ENCODE measurements around the gene B4GALNT3. TPM values are rescaled to one million over a fixed set of nuclear protein-coding genes. Genes with fewer than 3 reads are reported as not detected.

B4GALNT3 gene
- polyA plus RNA-seq, 2 donors: 8.1 to 8.9 TPM

DNA sequence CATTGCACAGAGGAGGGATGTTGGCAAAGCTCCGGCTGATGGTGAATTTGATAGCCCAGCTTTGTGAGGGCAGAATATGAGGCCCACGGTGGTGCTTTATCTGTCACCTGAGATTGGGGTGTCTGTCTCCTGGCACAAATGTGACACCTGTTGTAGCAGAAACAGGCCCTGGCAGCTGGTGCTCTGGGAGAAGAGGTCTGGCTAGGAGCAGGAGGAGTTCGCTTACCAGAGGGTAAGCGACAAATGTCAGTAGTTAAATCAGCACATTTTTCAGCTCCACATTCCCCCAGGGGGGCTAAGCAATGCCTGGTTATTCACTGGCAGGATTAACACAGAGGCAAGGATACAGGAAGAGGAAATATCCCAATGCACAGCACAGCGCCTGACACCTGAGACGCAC is 71.1 kb downstream of the B4GALNT3 start:
- no peaks in the 10 kb centered on the region for H3K9me3 ChIP-seq (ENCODE audit: control insufficient read depth in 2 of 2, insufficient read depth in 1 of 2, low read depth in 1 of 2, low read length in 1 of 2)
- WGBS, 2 donors: 79 to 82% methylated on average over 6 of the region's 6 CpGs
- no peaks in the 10 kb centered on the region for H3K27me3 ChIP-seq (ENCODE audit: control insufficient read depth in 1 of 2, insufficient read depth in 2 of 2, low read length in 2 of 2)
- peak overlapping the region; percentile 46 to 74 for H3K27ac ChIP-seq (ENCODE audit: low read depth in 2 of 2, low read length in 1 of 2)
- H3K4me3 ChIP-seq (ENCODE audit: low read depth in 1 of 2, low read length in 2 of 2): no peak overlapping the region
- H3K36me3 ChIP-seq (ENCODE audit: control insufficient read depth in 2 of 2, insufficient read depth in 2 of 2, low read length in 1 of 2): no peaks in the 10 kb centered on the region
- H3K4me1 ChIP-seq (ENCODE audit: control insufficient read depth in 2 of 2, insufficient read depth in 2 of 2, low read length in 1 of 2): peaks cover 0 to 12% of the 10 kb centered on the region in 2 donors

DNA sequence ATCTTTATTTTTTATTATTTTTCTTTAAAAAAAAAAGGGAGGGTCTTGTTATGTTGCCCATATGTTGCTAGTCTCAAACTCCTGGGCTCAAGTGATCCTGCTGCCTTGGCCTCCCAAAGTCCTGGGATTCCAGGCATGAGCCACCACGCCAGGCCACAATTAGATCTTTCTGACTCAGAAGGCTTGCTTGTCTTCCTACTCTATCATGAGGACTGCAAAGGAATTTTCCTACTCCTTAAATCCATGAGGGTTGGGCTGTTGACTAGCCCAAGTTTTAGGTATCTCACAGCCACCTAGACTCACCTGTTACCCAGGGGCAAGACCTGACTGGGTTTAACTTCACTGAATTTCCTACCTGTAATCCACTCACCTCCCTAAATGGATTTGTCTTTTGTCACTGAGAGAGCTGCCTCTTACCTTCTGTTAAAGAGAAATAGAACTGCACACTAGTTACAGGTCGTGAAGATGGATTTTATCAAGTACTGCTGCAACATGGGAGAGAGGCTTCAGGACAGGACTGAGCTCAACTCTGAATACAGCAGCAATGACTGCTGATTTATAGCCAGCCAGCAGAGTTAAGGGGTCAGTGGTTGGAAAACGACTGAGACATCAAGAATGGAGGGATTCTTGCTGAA is 72.3 kb downstream of the B4GALNT3 start:
- peak overlapping the region; percentile 64 to 88 for H3K27ac ChIP-seq (ENCODE audit: low read depth in 2 of 2, low read length in 1 of 2)
- H3K27me3 ChIP-seq (ENCODE audit: control insufficient read depth in 1 of 2, insufficient read depth in 2 of 2, low read length in 2 of 2): no peaks in the 10 kb centered on the region
- H3K36me3 ChIP-seq (ENCODE audit: control insufficient read depth in 2 of 2, insufficient read depth in 2 of 2, low read length in 1 of 2): no peaks in the 10 kb centered on the region
- H3K9me3 ChIP-seq (ENCODE audit: control insufficient read depth in 2 of 2, insufficient read depth in 1 of 2, low read depth in 1 of 2, low read length in 1 of 2): no peaks in the 10 kb centered on the region
- H3K4me1 ChIP-seq (ENCODE audit: control insufficient read depth in 2 of 2, insufficient read depth in 2 of 2, low read length in 1 of 2): peaks cover 0 to 12% of the 10 kb centered on the region in 2 donors
- H3K4me3 ChIP-seq (ENCODE audit: low read depth in 1 of 2, low read length in 2 of 2): no peak overlapping the region
- 72 to 75% methylated on average over 3 of the region's 3 CpGs for WGBS, 2 donors

DNA sequence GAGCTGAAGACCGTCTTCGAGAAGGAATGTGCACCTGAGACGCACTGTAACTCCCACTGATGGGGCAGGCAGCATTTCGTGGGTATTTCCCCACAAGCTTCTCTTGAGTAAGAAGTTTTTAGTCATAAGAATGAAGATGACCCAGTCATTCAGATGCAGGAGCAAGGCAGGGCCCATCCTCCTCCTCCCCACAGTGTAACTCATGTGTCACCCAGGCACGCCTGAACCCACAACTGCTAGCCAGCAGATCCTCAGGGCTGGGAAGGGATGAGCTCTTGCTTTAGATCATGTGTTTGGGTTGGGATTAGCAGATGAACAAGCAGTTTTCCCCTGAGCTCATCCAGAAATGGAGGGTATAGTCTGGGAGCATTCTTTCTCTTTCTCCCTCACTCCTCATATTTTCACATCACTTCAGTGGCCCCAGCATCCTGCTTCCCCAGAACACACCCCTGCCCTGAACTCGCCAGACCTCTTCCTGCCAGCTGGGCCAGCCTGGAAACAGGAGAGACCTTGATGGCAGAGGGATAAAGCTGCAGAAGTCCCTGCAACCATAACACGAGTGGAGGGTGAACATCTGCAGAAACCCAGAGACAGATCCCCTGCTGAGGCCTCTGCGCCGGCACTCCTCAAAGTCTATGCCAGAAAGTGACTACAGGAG is 73.3 kb downstream of the B4GALNT3 start:
- Histone ChIP-seq H3K4me1 (ENCODE audit: control insufficient read depth in 2 of 2, insufficient read depth in 2 of 2, low read length in 1 of 2) (peaks cover 0 to 12% of the 10 kb centered on the region in 2 donors), H3K27me3 (ENCODE audit: control insufficient read depth in 1 of 2, insufficient read depth in 2 of 2, low read length in 2 of 2) (no peaks in the 10 kb centered on the region)
- 56 to 71% methylated on average over 9 of the region's 9 CpGs for WGBS, 2 donors

DNA sequence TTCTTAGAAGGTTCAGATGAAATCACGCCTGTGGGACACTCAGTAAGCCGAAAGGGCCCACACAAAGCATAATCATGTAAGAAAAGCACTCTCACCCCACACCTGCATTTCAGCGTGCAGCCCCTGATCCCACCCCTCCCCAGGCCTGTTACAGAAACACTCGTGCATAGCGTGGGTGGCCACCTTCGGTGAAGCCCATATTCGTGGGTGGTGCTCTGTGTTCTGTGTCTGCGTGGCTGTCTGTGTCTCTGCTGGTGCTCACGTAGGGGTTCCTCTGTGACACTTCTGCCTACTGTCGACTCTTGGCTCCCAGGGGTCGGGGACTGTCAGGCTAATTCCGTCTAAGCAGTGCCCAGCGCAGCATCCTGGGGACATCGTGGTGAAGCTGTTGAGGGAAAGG is 74.0 kb downstream of the B4GALNT3 start:
- H3K27ac ChIP-seq (ENCODE audit: low read depth in 2 of 2, low read length in 1 of 2): no peak overlapping the region
- H3K4me1 ChIP-seq (ENCODE audit: control insufficient read depth in 2 of 2, insufficient read depth in 2 of 2, low read length in 1 of 2): peaks cover 0 to 14% of the 10 kb centered on the region in 2 donors

More for the DNA sequence above, 73.3 kb downstream of the B4GALNT3 start:
- Histone ChIP-seq H3K4me3 (ENCODE audit: low read depth in 1 of 2, low read length in 2 of 2) (no peak overlapping the region), H3K36me3 (ENCODE audit: control insufficient read depth in 2 of 2, insufficient read depth in 2 of 2, low read length in 1 of 2) (no peaks in the 10 kb centered on the region), H3K9me3 (ENCODE audit: control insufficient read depth in 2 of 2, insufficient read depth in 1 of 2, low read depth in 1 of 2, low read length in 1 of 2) (no peaks in the 10 kb centered on the region), H3K27ac (ENCODE audit: low read depth in 2 of 2, low read length in 1 of 2) (peak overlapping the region; percentile 67 to 90)

DNA sequence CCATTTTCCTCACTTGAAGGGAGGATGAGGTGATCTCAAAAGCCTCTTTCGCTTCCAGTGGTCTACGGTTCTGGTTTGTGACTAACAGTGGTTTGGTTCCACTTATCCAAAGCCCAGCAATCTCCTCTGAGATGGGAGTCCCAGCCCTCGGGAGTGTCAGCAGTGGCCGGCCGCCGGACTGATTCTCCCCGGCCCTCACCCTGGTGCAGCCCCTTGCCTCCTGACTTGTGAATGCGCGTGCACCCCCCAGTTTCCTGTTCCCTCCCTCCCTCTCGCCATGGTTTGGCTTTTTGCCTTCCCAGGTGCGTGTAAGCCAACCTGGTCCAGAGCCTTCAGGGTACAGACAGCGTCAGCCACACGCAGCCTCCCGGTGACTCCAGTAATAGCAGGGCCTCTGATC is 74.5 kb downstream of the B4GALNT3 start:
- Histone ChIP-seq H3K9me3 (ENCODE audit: control insufficient read depth in 2 of 2, insufficient read depth in 1 of 2, low read depth in 1 of 2, low read length in 1 of 2) (no peaks in the 10 kb centered on the region), H3K27me3 (ENCODE audit: control insufficient read depth in 1 of 2, insufficient read depth in 2 of 2, low read length in 2 of 2) (no peaks in the 10 kb centered on the region), H3K27ac (ENCODE audit: low read depth in 2 of 2, low read length in 1 of 2) (no peak overlapping the region), H3K36me3 (ENCODE audit: control insufficient read depth in 2 of 2, insufficient read depth in 2 of 2, low read length in 1 of 2) (no peaks in the 10 kb centered on the region), H3K4me1 (ENCODE audit: control insufficient read depth in 2 of 2, insufficient read depth in 2 of 2, low read length in 1 of 2) (peaks cover 0 to 17% of the 10 kb centered on the region in 2 donors), H3K4me3 (ENCODE audit: low read depth in 1 of 2, low read length in 2 of 2) (no peak overlapping the region)
- 74 to 87% methylated on average over 14 of the region's 14 CpGs for WGBS, 2 donors

More for the DNA sequence above, 74.0 kb downstream of the B4GALNT3 start:
- H3K4me3 ChIP-seq (ENCODE audit: low read depth in 1 of 2, low read length in 2 of 2): no peak overlapping the region
- WGBS, 2 donors: 93 to 94% methylated on average over 14 of the region's 14 CpGs
- no peaks in the 10 kb centered on the region for H3K9me3 ChIP-seq (ENCODE audit: control insufficient read depth in 2 of 2, insufficient read depth in 1 of 2, low read depth in 1 of 2, low read length in 1 of 2)
- H3K36me3 ChIP-seq (ENCODE audit: control insufficient read depth in 2 of 2, insufficient read depth in 2 of 2, low read length in 1 of 2): no peaks in the 10 kb centered on the region
- no peaks in the 10 kb centered on the region for H3K27me3 ChIP-seq (ENCODE audit: control insufficient read depth in 1 of 2, insufficient read depth in 2 of 2, low read length in 2 of 2)

DNA sequence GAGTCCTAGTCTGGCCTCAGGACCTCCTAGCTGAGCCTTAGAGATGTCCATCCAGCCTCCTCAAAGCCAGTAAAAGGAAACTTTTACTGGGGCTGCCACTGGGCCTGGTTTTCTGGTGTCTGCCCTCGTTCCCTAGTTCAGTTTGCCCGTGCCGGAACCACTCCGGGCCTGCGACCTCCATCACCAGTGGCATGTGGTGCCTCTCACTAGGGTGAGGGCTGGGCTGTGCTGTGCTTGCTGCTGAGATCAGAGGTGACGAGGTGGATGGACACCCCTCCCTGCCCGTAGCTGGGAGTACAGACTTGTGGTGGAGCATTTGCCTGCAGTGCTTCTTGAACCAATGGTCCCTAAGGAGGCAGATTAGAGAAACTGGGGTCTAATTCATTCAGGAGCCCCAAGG is 75.7 kb downstream of the B4GALNT3 start:
- H3K36me3 ChIP-seq (ENCODE audit: control insufficient read depth in 2 of 2, insufficient read depth in 2 of 2, low read length in 1 of 2): no peaks in the 10 kb centered on the region
- H3K27me3 ChIP-seq (ENCODE audit: control insufficient read depth in 1 of 2, insufficient read depth in 2 of 2, low read length in 2 of 2): no peaks in the 10 kb centered on the region
- peaks cover 3 to 17% of the 10 kb centered on the region in 2 donors for H3K4me1 ChIP-seq (ENCODE audit: control insufficient read depth in 2 of 2, insufficient read depth in 2 of 2, low read length in 1 of 2)
- WGBS, 2 donors: 94 to 96% methylated on average over 7 of the region's 7 CpGs
- H3K4me3 ChIP-seq (ENCODE audit: low read depth in 1 of 2, low read length in 2 of 2): no peak overlapping the region
- no peak overlapping the region for H3K27ac ChIP-seq (ENCODE audit: low read depth in 2 of 2, low read length in 1 of 2)
- no peaks in the 10 kb centered on the region for H3K9me3 ChIP-seq (ENCODE audit: control insufficient read depth in 2 of 2, insufficient read depth in 1 of 2, low read depth in 1 of 2, low read length in 1 of 2)

DNA sequence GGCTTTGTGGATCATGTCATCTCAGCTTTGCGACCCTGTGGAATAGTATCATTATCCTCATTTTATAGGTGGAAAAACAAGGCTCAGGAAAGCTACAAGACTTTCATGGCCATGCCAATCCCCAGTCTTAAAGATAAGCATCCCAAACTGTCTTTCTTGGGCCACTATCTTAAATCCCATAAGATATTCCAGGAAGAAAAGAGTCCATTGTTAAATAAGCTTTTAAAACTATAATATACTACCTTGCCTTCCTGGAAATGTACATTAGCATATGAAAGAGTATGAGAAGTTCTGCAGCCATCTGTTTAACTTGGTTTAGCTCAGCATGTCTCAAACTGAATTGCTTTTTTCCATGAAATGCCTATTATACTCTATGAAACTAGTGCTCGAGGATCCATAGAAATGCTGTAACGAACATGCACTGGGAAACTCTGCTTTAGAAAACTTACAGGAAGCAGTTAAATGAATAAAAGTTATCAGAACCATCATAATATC is 77.1 kb downstream of the B4GALNT3 start:
- 82 to 85% methylated on average over 3 of the region's 3 CpGs for WGBS, 2 donors
- no peak overlapping the region for H3K4me3 ChIP-seq (ENCODE audit: low read depth in 1 of 2, low read length in 2 of 2)
- peaks cover 6 to 21% of the 10 kb centered on the region in 2 donors for H3K4me1 ChIP-seq (ENCODE audit: control insufficient read depth in 2 of 2, insufficient read depth in 2 of 2, low read length in 1 of 2)
- no peaks in the 10 kb centered on the region for H3K9me3 ChIP-seq (ENCODE audit: control insufficient read depth in 2 of 2, insufficient read depth in 1 of 2, low read depth in 1 of 2, low read length in 1 of 2)
- no peaks in the 10 kb centered on the region for H3K27me3 ChIP-seq (ENCODE audit: control insufficient read depth in 1 of 2, insufficient read depth in 2 of 2, low read length in 2 of 2)
- H3K27ac ChIP-seq (ENCODE audit: low read depth in 2 of 2, low read length in 1 of 2): no peak overlapping the region
- H3K36me3 ChIP-seq (ENCODE audit: control insufficient read depth in 2 of 2, insufficient read depth in 2 of 2, low read length in 1 of 2): no peaks in the 10 kb centered on the region

DNA sequence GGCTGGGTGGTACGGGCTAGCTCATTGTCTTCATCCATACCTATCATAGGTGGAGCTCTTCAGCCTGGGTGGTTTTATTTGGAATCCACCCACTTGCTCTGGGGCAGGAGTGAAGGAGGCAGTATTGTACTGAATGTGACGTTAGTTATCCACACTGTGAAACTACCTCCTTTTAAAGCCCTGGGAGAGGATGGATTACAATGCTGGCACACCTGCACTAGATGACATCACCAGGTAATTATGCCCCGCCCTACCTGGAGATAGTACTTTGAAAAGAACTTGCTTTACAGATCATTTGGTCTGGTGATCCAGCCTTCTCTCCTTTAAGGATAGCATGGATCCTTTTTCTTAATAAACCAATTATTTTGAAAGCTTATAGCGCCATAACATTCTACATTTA is 78.0 kb downstream of the B4GALNT3 start:
- 58 to 59% methylated on average over 4 of the region's 4 CpGs for WGBS, 2 donors
- H3K36me3 ChIP-seq (ENCODE audit: control insufficient read depth in 2 of 2, insufficient read depth in 2 of 2, low read length in 1 of 2): no peaks in the 10 kb centered on the region
- peak overlapping the region; percentile 47 to 71 for H3K27ac ChIP-seq (ENCODE audit: low read depth in 2 of 2, low read length in 1 of 2)
- no peaks in the 10 kb centered on the region for H3K27me3 ChIP-seq (ENCODE audit: control insufficient read depth in 1 of 2, insufficient read depth in 2 of 2, low read length in 2 of 2)
- H3K4me3 ChIP-seq (ENCODE audit: low read depth in 1 of 2, low read length in 2 of 2): no peak overlapping the region
- peaks cover 6 to 29% of the 10 kb centered on the region in 2 donors for H3K4me1 ChIP-seq (ENCODE audit: control insufficient read depth in 2 of 2, insufficient read depth in 2 of 2, low read length in 1 of 2)
- H3K9me3 ChIP-seq (ENCODE audit: control insufficient read depth in 2 of 2, insufficient read depth in 1 of 2, low read depth in 1 of 2, low read length in 1 of 2): no peaks in the 10 kb centered on the region

DNA sequence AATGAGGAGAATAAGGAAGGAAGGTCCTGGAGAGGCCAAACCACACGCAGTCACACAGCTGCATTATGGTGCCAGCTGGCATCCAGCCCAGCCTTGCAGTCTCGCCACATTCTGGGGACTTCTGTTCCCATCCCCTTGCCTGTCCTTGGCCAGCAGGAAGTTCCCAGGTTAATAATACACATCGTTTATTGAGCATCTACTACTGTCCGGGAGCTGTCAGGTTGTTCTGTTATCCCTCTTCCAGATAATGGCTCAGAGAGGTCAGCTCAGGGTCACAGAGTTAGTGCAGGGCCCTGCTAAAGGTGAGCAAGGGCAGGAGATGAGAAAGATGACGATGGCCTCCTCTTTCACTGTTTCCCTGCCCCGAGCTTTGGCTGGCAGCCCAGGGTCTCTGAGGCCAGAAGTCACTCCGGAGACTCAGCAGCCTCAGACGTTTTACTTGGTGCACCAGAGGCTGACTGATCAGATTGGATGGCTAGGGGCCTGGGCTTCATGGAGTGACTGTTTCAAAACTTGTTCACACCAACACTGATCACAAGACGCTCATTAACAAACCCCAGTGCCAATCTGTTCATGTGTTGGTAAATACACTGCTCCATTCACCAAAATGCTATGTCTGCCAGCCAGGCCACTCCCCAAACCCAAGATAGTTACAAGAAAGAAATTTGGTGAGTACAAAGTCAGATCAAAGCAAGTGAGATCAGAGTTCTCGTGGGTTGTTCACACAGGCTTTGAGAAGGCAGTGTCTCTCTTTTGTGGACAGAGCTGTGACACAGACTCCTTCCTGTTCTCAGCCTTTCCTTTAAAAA is 79.2 kb downstream of the B4GALNT3 start:
- Histone ChIP-seq H3K27me3 (ENCODE audit: control insufficient read depth in 1 of 2, insufficient read depth in 2 of 2, low read length in 2 of 2) (no peaks in the 10 kb centered on the region), H3K4me3 (ENCODE audit: low read depth in 1 of 2, low read length in 2 of 2) (no peak overlapping the region), H3K4me1 (ENCODE audit: control insufficient read depth in 2 of 2, insufficient read depth in 2 of 2, low read length in 1 of 2) (peaks cover 6 to 21% of the 10 kb centered on the region in 2 donors), H3K9me3 (ENCODE audit: control insufficient read depth in 2 of 2, insufficient read depth in 1 of 2, low read depth in 1 of 2, low read length in 1 of 2) (no peaks in the 10 kb centered on the region), H3K36me3 (ENCODE audit: control insufficient read depth in 2 of 2, insufficient read depth in 2 of 2, low read length in 1 of 2) (no peaks in the 10 kb centered on the region), H3K27ac (ENCODE audit: low read depth in 2 of 2, low read length in 1 of 2) (peak overlapping the region; percentile 58 to 91)
- 23 to 25% methylated on average over 10 of the region's 10 CpGs for WGBS, 2 donors
